SKM-1 (cell line): ENCODE results near the gene BCL7C.
A peak's percentile ranks its signal among the peaks of the same experiment; 100 is the strongest.
"Not testable (repeated sequence)": the region's sequence is repeated elsewhere in the genome, so short reads cannot be mapped to it uniquely, and the experiment has no call there.

ENCODE experiments used
- DNase-seq: peaks from one replicate; lab custom pipeline; 2025; ENCODE audit not compliant: unreplicated experiment; lab: John Stamatoyannopoulos, UW

The BCL7C gene

DNA sequence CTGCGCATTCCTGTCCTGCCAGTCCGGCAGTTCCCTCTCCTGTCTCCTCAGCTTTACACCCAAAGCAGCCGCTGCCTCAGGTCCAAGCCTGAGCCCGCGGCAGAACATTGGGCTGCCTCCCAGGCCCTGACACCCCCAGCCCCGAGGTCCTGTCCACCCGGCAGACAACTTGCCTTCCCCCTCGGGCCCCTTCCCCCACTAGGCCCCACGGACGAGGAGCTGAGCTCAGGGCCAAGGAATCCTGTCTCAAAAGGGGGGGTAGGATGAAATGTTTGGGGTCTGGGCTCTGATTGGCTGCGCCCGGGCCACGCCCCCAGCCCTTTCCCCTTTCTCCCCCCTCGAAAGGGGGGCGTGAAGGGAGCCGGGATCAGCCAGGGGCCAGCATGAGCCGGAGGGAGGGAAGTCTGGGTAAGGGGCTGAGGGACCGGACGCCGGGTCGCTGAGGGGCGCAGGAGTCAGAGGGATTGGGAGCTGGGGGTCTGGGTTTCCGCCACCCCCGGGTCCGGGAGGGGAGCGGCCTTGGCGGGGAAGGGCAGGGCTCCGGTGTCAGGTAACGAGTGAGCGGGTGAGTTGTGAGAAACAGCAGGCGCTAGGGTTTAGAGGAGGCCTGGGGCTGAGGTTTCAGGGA, 2.5 kb upstream of the BCL7C start, which contains the start of gene CTF1:
Gene CTF1 (plus strand): TSS at position 354 of the 628 bp plus-strand sequence. CDS start 30 bp downstream, at position 384.
- no peak for DNase-seq

- DNase-seq, result no peak
Measured at GRCh38 chr16:30895627-30896260, 1.9 kb upstream of the BCL7C start.

GRCh38 chr16:30894540-30895368, 877 bp upstream of the BCL7C start:
- no peak for DNase-seq

DNA sequence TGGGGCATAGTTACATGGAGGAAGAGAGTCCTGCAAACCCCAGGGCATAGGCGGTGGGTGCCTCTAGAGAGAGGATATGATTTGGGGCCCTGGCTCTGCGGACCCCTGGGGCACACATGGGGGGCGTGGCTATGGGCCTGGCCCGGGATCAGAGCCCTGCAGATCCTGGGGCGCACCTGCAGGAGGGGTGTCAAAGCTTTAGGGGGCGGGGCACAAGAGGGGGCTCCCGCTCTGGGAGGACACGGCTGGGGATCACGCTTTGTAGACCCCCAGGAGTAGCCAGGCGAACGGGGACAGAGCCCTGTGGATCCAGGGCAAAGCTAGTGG, 497 bp downstream of the BCL7C start:
- no peak for DNase-seq

- no peak for DNase-seq
Measured at GRCh38 chr16:30892670-30893416, 1.0 kb downstream of the BCL7C start.

- DNase-seq, result not testable (repeated sequence)
Measured at GRCh38 chr16:30891043-30891823, 2.6 kb downstream of the BCL7C start.

DNA sequence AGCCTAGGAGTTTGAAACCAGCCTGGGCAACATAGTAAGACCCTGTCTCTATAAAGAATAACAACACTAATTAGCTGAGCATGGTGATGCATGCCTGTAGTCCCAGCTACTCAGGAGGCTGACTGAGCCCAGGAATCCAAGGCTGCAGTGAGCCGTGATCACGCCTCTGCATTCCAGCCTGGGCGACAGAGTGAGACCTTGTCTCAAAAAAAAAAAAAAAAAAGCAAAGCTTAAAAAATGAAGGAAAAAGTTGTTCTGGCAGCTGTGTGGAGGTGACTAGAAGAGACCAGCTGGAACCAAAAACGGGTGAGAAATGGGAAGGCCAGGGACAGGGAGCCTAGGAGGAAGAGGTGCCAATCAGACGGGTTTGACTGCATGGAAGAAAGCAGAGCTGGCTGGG, 4.2 kb downstream of the BCL7C start:
- no peak for DNase-seq

- DNase-seq, result no peak
Measured at GRCh38 chr16:30888856-30889499, 4.9 kb downstream of the BCL7C start.

- no peak for DNase-seq
Measured at GRCh38 chr16:30887927-30888326, 6.0 kb downstream of the BCL7C start.

GRCh38 chr16:30886145-30886544, 7.7 kb downstream of the BCL7C start:
- DNase-seq, result no peak

DNA sequence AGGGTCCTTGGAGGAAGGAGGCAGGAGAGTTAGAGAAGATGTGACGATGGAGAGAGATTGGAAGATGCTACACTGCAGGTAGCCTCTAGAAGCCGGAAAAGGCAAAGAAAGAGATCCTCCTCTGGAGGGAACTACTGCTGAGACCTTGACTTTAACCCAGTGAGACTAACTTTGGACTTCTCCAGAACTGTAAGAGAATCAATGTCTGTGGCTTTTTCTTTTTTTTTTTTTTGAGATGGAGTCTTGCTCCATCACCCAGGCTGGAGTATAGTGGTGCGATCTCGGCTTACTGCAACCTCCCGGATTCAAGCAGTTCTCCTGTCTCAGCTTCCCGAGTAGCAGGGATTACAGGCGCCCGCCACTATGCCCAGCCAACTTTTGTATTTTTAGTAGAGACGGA, 8.7 kb downstream of the BCL7C start:
- DNase-seq, result no peak

DNA sequence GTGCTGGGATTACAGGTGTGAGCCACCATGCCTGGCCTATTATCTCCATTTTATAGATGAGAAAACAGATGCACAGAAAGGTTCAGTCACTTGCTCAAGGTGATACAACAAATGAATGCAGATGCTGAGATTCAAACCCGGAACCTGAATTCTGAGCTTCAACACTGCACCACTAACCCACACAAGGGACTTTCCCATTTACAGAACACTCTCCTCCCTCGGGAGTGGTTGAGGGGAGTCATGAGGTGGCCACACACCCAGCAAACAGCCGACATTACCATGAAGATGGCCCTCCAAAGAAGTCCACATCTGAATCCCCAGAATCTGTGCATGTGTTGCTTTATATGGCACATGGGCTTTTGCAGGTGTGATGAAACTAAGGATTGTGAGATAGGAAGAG, 9.1 kb downstream of the BCL7C start:
- DNase-seq, result no peak

DNA sequence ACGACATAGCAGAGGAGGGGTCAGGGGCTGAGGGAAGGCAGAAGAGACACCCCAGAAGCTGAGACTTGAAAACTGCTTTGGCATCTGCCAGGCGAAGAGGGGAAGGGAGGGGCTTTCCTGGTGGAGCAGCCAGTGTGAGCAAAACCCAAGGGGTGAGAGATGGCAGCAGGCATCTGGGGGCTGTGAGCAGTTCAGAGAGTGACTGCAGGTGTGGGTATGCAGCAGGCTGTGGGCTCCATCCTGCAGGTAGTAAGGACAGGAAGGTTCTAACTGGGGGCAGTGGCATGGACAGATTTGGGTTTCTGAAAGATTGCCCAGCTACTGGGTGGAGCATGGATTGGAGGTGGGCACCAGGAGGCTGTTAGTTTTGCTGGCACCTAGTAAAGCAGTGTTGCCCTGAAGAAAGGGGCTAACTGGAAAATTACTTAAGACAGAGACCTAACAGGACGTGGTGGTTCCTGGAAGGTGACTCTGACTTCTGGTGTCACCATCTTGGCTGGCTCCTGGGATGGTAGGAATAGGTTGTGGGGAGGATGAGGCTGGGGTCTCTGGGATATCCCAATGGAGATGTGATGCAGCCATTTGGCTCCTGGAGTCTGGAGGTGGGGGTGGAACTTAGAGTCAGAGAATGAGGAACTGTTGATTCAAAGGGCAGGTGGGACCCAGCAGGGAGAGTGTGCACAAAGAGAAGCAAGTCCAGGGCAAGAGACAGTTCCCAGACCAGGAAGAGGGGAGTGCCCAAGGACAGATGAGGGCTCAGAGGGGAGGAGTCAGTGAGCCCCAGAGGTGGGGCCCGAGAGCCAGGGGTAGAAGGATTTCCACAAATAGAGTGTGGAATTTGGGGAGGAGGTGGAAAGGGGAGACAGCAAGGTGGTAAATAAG, 11.2 kb downstream of the BCL7C start:
- no peak for DNase-seq

GRCh38 chr16:30876867-30877266, 17.0 kb downstream of the BCL7C start:
- DNase-seq, result no peak

DNA sequence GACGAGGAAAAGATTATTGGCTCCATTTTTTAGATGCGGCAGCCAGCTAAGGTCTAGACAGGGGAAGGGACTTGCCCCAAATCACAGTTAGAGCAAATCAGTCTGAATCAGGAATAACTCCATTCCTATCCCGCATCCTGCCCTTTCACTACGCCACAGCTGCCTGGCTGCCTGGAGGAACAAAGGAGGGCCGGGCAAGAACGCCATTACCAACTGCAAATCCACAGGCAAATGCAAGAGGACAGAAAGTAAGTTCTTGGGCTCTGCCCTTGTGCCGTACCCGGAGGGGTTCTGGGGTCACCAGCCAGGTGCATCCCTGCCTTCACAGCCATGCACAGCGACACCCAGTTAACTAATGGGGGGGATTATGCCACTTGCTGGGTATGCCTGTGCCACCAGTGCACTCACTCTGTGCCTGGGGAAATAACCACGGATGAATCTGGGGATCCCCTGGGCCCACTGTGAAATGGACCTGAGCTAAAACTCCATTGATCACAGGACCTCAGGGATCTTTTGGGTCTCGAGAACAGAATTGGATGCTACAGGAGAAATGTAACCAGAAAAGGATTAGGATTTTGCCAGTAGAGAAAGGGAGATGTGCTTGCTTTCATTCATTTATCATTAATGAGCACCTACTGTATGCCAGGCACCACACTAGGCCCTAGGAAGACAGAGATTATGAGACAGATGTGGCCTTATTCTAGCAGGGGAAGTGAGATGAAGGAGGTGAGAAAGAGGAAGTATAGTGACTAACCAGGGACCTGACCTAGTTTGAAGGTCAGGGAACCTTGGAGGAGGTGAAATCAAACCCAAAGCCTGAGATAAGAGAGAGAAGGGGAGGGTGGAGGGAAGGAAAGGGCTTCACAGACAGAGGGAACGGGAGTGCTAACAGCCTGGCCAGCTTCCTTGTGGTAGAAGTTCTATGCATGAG, 17.7 kb downstream of the BCL7C start:
- DNase-seq, result peak; percentile 56

DNA sequence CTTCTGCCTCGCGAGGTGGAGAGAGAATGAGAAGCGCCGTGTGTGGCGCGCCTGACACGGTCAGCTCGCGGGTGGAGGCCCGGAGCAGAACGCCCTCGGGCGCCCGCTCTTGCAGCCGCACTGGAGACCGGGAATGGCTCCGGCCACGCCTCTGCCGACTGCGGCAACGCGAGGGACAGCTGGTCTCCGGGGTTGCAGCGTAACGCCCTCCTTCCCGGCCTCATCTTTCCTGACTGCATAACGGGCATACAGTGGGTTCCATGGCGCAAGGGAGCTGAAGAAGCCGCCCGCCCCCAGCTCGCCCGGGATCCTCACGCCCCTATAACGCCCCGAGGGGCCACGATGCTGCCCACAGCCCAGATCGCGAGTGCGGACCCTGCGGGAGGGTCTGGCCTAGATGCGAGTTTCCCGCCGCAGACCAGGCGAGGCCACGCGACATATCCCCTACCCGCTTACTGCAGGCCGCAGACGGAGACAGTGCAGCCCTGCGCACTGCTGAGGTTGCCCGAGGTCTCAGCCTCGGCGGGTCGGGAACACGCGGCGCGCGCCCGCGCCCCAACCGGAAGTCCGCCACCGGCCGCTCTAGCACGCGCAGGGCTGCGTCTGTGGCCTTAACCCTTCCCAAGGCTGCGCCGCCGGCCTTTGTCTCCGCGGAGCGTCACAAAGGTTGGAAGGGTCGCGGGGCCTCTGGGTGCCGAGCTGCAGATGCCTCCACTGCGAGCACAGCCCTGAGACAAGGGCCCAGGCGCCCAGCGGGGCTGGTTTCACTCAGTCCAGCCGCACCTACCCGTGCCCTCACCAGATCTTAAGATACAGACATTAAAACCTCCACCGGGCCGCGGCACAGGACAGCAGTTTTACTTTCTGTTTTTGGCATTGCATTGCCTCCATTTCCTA, 18.8 kb downstream of the BCL7C start:
- DNase-seq, result peak; percentile 67

- no peak for DNase-seq
Measured at GRCh38 chr16:30874244-30874820, 19.5 kb downstream of the BCL7C start.
